Right lobe of liver (tissue), 4 donors: ENCODE data around the gene RPS6KA5.

Experiments
- CTCF ChIP-seq, 4 donors: fragments of 200-600 bp in 3 of 4; fragments of 450-650 bp in 1 of 4; IDR thresholded peaks; one replicate each; pipeline versions ENCODE4 v1.5.1 to v1.8.0; 2016 to 2022; ENCODE audit warnings: antibody characterized with exemption in 4 of 4, mild to moderate bottlenecking in 2 of 4
- POLR2A ChIP-seq: fragments of 450-650 bp; IDR thresholded peaks from one replicate; pipeline ENCODE4 v1.6.1; 2017; ENCODE audit warnings: antibody characterized with exemption, mild to moderate bottlenecking
- donor health status: DM: no; HTN: no; CAD: no.
- donor health status: DM: no; HTN: no; CAD: no.
- donor health status: DM: no; HTN: yes; CAD: no.

GRCh38 chr14:91040545-91040944 is 19.9 kb downstream of the RPS6KA5 start:
- no peak for TF ChIP-seq CTCF (IDR thresholded peaks at IDR 0.05)
- TF ChIP-seq POLR2A: no peak
